Stimulated activated CD8-positive, alpha-beta memory T cell treated with anti-CD3 and anti-CD28 coated beads, Interleukin-15, amount 100 ng/mL, for 1 hour (primary cell): Measurements from ENCODE around the gene DNAJC6.

Experiments
- DNase-seq: peaks from one replicate; pipeline ENCODE4 v3.0.0-alpha.2; 2020; ENCODE audit warnings: low read depth

DNAJC6 gene

DNA sequence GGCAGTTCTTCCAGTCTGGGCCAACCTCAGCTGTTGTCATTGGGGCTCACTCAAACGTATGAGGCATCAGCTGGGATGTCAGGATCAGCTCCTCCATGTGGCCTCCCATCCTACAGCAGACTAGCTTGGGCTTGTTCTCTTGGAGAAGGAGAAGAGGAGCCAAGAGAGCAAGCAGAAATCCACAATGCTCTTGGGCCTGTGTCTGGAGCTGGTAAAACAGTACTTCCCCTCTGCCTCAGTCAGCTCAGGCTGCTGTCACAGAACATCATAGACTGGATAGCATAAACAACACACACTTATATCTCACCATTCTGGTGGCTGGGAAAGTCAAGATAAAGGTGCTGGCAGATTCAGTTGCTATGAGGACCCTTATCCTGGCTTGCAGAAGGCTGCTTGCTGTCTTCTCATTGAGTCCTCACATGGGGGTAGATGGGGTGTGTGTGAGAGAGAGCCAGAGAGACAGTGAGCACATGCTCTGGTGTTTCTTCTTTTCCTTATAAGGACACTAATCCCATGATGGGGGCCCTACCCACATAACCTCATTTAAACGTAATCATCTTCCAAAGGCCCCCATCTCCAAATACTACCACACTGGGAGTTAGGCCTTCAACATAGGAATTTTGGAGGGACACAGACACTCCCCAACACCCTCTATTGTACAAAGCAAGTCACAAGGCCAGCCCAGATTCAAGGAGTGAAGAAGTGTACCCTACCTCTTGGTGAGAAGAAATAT, 16.3 kb upstream of the DNAJC6 start:
- DNase-seq, result no peak

DNA sequence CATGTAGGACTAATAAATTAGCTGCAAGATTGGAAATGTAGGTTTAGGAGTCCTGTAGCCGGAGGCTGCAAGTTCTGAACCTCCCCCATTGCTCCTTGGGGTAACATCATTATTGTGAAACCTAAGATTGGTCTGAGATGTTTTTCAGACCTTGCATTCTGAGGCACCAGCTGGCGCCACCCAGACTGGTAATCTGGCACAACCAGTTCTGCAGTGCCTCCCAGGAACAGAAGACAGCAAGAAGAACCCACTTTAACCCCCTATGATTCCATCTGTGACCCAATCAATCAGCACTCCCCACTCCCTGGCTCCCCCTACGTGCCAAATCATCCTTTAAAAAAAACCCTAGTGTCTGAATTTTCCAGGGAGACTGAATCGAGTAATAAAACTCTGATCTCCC, 11.6 kb upstream of the DNAJC6 start:
- no peak for DNase-seq

DNA sequence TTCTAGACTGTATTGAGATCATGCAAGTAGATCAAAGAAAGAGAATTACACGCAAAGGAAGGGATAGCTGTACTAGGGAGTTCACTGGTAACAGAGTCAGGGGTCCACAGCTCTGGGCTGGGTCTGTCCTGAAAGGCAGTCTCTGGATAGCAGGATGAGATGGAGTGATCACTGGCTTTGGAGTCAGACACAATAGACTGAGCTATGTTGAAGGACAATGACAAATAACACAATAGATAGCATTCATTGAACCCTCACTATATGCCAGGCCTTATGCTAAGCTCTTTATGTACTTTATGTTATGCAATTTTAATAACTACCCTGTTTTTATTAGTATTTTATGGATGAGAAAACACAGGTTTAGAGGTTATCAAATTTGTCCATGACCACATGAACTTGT, 10.0 kb upstream of the DNAJC6 start:
- no peak for DNase-seq

DNA sequence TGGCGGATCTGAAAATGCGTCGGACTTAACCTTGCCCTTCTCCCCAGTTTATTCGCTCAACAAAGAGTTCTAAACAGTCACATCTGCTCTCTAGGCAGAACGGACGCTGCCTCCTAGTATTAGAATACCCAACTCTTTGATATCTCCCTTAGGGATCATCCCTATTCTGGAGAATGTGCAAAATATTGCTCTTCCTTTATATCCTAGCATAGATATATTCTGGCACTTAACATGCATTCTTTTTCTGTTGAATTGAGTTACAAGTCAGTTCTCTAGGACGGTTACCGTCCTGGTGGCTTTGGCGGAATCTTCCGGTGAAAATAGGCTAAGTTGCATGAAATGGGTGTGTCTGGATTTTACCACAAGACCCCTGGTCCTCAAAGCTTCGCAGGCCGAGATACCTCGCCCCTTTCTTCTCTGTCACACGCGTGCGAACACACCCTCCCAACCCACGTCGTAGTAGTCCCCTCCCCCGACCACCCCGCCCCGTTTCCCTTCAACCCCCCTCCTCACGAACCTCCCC, 501 bp upstream of the DNAJC6 start:
- DNase-seq, result no peak

DNA sequence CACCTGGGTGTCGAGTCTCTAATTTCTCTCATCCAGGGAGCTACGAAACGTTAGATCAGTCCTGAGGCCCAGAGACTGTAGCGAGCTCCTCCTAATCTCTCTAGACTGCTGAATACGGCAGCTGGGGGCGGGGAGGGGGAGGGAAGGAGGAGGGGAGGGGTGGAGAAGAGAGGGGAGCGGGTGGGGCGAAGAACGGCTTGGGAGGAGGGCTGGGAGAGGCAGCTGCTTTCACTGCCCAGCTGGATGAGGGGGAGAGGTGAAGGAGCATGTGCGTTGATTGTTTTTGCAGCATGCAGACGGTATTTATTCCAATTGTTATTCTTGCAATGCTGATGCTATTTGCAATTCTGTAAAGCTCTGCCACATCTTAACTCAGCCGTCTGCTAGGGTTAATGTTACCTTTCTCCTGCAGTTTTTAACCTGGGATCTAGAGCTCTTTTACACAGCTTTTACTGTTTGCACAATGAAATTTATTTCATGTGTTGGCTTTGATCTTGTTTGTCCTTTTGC, 790 bp downstream of the DNAJC6 start:
- no peak for DNase-seq

DNA sequence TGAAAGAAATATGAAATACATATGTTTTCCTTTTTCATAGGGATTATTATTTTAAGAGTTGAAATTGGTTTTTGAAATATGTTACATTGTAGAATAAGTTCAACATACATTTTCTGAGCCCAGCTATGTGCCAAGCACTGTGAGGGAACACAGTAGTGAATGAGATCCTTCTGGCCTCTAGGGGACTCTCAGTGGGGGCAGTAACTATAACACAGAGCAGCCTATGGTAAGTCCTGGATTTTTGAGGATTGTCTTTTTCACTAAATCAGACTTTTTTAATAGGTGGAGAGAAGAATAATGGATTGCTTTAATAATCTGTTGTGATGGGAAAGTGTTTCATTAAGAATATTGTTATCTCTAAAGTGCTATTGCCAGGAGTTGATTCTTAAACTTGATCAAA, 2.4 kb downstream of the DNAJC6 start:
- no peak for DNase-seq

DNA sequence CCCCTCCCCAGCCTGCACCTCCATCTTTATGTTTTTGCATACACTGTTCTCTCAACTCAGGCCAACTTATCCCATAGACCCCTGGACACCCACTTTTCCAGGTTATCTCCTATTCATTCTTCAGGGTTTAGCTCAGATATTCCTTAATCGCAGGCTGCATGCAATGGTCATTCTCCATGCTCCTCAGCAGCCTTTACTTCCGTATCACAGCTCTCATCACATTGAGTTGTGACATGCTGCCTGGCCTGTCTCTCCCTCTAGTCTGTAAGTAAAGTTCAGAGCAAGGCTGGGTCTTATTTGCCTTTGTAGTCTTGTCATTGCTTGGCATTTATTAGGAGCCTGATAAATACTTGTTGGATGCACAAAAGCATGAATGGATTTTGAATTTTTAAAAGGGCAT, 6.9 kb downstream of the DNAJC6 start:
- DNase-seq, result no peak

DNA sequence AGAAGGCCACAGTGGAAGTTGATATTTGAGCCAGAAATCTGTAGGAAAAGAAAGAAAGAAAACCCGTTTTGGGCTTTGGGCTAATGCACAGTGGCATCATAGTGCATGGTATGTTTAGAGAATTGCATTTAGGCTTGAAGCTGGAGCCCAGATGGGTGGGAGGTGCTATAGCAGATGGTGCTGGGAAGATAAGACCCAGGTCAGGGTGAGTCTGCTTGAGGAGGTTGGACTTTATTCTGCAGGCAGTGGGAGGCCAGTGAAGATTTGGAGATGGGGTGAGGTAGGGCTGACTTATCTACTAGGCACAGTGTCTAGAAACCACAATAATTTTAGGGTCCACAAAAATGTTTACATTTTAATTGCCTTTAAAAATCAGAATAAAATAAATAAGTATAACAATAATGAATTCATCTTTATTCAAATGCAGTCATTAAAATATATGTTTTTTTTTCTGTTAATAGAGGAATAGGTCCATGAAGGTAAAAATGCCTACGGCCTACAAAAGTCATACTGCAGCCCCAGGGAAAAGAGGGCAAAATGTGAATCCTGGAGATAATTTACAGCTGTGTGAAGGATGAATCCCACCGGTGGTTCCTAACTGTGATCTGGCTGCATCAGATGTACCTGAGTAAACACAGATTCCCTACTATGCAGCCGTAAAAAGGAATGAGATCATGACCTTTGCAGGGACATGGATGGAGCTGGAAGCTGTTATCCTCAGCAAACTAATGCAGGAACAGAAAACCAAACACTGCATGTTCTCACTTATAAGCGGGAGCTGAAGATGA, 8.7 kb downstream of the DNAJC6 start:
- DNase-seq, result no peak

DNA sequence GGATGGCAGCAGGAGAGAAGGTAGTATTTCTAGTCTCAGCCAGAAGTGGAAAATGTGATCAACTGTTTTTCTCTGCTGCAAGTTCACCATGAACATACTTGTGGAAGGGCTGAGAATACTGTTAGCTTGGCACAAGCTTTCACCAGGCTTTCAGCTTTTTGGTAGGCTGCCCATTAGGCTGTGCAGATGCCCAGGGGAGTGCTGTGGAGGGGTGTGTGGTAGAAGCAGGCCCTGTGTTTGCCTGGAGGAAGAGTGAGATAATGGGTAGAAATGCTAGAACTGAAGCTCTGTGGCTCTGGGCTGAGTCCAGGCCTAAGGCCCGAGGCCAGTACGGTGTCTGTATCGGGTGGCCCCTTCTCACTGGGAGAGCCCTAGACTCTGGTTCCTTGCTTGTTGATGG, 9.8 kb downstream of the DNAJC6 start:
- no peak for DNase-seq

DNA sequence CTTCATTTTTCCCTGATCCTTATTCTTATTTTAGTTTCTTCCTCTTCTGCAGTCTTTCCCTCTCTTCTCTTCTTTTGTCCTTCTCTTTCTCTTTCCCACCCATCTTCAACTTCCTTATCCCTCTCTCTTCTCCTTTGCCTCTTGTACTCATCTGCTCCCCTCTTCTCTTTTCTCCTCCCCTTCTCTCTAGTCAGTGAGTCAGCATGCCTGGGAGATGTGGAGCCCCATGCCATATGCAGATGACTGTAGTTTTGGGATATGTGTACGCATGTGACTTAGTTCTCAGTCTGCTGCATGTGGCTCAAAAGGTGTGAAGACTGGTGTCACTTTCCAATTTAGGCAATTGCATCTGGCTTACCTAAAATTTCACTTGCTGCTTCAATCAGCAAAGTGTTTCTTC, 10.4 kb downstream of the DNAJC6 start:
- DNase-seq, result no peak

DNA sequence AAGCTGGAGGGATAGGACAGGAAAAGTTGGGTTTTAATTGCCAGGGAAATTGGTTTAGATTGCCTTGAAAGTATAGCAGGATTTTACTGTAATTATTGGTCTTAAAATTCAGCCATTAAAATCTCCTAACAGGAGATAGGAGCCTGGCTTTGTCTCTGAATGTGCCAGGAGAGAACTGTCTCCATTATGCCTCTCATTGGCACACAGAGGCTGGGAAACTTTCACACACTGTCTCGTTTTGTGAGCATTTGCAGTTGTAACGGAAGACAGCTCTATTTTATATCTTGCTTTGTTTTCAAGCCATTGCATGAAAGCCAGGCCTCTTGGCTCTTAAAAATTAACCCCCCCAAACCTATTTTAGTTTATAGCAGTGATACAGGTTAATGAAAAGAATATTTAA, 12.5 kb downstream of the DNAJC6 start:
- DNase-seq, result no peak

DNA sequence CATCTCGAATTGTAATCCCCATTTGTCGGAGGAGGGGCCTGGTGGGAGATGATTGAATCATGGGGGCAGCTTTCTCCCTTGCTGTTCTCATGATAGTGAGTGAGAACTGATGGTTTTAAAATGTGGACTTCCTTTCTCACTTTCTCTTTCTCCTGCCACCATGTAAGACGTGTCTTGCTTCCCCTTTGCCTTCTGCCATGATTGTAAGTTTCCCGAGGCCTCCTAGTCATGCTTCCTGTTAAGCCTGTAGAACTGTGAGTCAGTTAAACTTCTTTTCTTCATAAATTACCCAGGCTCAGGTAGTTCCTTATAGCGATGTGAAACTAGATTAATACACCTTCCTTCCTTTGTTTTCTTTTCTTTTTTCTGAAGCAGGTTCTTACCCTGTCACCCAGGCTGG, 13.9 kb downstream of the DNAJC6 start:
- no peak for DNase-seq

DNA sequence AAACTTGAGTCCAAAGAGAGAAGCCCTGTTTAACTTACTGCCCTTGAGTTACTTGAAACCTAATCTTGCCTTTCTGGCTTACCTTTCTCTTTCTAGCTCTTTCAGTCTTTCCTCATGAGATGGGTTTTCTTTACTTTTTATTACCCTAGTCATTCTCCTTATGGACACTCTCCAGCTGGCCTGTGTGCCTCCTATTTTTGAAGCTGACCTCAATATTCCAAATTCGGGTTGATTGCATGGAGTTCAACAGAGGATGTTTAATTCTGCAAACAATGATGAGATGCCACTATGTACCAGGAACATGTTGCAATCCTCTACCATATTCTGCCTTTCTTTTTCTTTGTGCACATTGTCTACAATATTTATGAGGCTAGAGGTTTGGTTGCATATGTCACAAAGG, 20.7 kb downstream of the DNAJC6 start:
- no peak for DNase-seq

DNA sequence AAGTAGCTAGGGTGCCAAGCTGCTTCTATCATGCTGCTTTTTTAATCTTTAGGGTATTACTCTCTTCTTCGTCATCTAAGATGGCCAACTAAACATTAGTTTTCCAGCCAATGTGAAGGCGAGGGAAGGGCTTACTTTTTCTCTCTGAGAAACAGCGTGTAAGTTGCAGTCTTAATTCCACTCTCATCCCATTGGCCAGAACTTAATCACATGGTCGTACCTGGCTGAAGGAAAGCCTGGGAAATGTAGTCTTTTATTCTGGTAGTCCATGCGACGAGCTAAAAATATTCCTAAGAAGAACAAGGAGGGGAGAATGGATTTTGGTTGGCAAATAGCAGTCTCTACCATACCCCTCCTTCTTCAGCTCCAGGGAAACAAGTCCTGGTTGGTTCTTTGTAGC, 21.5 kb downstream of the DNAJC6 start:
- DNase-seq, result no peak

DNA sequence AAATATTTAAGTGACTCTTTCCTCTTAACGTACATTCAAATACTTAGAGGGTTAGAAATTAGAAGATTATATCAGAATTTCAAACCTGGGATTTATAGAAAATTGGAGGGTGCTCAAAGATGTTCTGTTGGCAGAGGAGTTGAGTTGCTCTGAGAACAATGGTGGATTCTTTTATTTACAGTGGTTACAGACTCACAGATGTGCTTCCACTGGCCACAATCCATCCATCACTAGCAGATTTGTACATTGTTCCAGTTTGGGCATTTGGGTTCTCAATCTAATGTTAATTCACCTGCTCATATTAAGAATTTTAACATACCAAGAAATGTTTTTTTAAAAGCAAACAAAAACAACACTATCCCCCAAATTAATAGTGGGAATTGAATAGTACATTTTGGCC, 23.5 kb downstream of the DNAJC6 start:
- DNase-seq, result no peak

DNA sequence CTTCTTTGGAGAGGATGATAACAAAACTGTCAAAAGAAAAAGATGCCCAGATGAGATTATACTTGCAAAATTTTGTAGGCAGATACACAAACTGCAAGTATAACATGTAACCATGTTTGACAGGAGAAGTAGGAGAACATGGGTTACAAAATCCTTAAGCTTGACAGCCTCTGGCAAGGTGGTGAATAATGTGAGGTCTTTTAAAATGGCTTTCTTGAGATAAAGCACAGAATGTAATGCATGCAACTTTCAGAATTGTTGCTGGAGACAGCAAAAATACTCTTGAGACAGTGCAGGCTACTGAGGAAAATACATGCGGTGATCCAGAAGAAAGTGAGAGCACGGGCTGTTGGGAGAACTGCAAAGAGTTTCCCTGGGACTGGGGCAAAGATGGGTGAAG, 24.7 kb downstream of the DNAJC6 start:
- no peak for DNase-seq

DNA sequence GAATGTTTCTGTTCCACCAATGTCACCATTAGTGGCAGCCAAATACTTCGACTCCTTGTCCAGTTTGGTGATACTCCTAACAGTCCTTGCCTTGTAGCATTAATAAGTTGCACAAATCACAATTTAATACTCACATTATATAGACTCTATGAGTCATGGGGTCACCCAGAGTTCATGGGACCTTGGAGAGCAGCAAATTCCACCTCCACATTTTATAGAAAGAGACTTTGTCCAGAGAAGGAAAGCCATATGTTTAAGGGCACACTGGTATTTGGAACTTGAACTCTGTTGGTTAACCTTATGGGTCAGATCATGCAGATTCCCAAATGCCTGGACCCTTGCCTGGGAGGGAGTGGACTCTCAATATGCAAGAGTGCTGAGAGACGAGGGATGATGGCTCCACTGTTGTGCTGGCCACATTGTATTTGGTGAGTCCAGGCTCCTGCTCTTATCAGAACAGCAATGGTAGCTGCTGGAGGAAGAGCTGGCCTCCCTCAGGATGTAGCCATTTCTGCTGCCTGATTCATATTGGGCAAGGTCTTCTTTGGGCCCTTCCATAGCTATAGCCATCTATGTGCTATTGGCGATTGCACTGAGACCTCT, 30.6 kb downstream of the DNAJC6 start:
- DNase-seq, result no peak

DNA sequence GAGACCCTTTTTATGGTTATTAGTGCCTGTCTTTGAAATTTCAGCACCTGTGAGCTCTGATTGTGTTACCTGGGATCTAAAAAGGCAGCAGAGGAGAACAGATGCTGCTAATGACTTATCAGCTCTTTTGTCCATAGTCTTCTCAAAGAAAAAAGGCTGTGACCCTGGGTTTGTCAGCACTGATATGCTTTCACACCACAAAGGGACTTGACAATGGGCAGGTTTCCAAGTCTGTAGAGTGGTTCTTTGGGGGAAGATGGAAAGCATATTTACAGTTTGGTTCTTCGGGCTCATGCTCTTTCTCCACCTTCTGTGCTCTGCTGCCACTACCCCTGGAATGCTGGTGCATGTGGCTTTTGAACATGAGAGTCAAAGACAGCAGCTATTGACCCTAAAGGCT, 32.0 kb downstream of the DNAJC6 start:
- no peak for DNase-seq

DNA sequence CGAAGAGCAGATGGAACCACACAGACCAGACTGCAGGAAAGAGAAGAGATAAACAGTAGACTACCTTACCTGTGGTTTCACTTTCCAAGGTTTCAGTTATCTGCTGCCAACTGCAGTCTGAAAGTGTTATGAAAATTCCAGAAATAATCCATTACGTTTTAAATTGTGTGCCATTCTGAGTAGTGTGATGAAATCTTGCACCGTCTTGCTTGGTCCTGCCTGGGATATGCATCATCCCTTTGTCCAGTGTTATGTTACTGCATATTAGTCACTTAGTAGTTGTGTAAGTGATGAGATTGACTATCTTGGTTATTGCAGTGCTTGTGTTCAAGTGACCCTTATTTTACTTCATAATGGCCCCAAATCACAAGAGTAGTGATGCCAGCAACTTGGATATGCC, 33.9 kb downstream of the DNAJC6 start:
- DNase-seq, result no peak

DNA sequence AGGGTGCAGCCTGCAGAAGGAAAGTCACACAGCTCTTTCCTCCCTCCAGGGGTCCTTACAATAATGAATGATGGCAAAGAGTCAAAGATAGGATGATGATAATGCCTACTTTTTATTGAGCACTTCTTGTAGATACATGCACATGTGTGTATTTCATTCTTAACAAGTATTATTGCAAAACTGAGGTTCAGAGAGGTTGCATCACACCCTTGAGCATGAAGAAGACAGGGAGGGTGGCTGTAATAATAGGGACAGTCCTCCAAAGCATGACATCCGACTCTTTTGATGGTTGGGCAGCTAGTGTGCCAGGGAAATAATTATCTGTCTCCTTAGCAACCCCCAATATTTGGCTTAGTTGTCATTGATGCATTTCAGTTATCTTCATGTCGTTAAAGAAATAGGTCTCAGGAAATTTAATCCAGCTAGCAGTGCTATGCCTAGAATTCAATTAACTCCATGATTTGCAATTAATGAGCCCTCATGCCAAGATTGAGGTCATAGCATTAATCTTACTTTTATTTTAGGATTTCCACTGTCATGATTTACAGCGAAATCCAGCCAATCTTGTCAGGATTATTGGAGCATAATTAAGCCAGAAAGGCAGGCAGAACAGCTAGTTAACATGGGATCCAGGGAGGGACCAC, 35.0 kb downstream of the DNAJC6 start:
- no peak for DNase-seq

DNA sequence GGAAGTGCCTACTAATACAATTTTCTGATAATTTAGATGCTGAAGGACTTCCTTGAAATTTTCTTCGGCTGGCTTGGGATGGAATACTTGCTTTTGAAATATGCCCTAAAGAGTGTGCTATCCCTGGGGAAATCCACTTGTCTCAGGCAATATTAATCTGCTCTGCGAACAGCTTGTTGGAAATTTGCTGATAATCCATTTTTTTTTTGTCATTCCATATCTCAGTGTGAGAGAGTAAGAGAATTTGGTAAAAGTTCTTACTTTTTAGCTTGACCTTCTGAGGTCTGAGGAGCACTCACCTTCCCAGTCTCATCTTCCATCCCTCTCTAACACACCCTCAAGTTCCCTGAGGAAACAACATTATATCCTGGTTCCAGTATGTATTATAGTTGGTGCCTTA, 36.8 kb downstream of the DNAJC6 start:
- no peak for DNase-seq

DNA sequence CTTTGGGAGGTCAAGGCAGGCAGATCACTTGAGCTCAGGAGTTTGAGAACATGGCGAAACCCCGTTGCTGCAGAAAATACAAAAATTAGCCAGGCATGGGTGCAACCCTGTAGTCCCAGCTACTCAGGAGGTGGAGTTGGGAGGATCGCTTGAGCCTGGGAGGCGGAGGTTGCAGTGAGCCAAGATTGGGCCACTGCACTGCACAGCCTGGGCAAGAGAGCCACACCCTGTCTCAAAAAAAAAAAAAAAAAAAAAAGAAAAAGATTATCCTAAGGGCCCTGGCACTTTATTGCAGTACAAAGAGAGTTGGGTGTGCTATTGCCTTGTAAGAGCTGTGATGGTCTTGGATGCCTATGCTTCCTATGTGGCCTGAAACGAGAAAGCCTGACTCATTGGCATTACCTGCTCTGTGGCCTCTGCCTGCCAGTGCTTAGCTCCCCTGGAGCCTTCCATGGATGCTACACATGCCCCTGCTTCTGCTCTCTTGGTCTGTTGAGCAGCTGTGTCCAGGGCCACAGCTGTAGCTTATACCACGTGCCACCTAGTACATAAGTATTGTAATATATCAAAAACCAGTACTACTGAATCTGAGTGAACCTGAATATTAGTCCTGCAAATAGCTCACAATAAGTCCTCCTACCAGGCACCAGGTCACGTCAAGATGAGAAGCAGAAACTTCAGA, 45.8 kb downstream of the DNAJC6 start:
- DNase-seq, result no peak
